ENCODE measurements around the gene PSMD11.

PSMD11 gene

DNA sequence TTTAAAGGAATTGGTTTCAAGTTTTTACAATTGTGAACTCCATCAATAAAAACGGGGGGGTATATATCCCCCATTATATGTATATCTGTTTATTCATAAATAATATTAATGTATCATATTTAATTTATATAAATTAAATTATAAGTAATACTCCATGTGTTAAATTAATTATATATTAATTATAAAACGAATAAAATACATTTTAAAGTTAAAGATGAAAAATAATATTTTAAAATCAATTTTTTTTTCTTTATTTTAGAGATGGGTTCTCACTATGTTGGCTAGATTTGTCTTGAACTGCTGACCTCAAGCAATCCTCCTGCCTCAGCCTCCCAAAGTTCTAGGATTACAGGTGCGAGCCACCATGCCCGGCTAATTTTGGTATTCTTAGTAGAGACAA, 17.4 kb upstream of the PSMD11 start:
- Histone ChIP-seq H3K4me3 (ENCODE audit: insufficient read depth, low read length, poor library complexity, severe bottlenecking) (no peak overlapping the region), H3K27me3 (ENCODE audit: low read length) (no peaks in the 10 kb centered on the region), H4K20me1 (ENCODE audit: low read depth, low read length) (no peaks in the 10 kb centered on the region), H3K9me3 (ENCODE audit: insufficient read depth, low read length) (peaks cover 10% of the 10 kb centered on the region; the same call in 1 of the 2 replicates), H3K9me2 (replicated peaks; ENCODE audit: insufficient read depth, low read length) (no peaks in the 10 kb centered on the region), H3K36me3 (ENCODE audit: low read length) (no peaks in the 10 kb centered on the region), H3K79me2 (ENCODE audit: insufficient read depth, low read length) (no peaks in the 10 kb centered on the region), H3K4me2 (ENCODE audit: low read depth, low read length, poor library complexity, severe bottlenecking) (no peak overlapping the region), H2AFZ (ENCODE audit: low read depth, low read length, severe bottlenecking) (no peak overlapping the region), H3F3A (ENCODE audit: insufficient read depth) (no peaks in the 10 kb centered on the region), H3K27ac (ENCODE audit: low read depth, low read length) (no peak overlapping the region), H3K9ac (ENCODE audit: low read length) (no peak overlapping the region)
- TF ChIP-seq, protein P1, sequence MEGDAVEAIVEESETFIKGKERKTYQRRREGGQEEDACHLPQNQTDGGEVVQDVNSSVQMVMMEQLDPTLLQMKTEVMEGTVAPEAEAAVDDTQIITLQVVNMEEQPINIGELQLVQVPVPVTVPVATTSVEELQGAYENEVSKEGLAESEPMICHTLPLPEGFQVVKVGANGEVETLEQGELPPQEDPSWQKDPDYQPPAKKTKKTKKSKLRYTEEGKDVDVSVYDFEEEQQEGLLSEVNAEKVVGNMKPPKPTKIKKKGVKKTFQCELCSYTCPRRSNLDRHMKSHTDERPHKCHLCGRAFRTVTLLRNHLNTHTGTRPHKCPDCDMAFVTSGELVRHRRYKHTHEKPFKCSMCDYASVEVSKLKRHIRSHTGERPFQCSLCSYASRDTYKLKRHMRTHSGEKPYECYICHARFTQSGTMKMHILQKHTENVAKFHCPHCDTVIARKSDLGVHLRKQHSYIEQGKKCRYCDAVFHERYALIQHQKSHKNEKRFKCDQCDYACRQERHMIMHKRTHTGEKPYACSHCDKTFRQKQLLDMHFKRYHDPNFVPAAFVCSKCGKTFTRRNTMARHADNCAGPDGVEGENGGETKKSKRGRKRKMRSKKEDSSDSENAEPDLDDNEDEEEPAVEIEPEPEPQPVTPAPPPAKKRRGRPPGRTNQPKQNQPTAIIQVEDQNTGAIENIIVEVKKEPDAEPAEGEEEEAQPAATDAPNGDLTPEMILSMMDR (IDR thresholded peaks at IDR 0.05; ENCODE audit: insufficient read depth, low read length, poor library complexity, severe bottlenecking), result no peak

DNA sequence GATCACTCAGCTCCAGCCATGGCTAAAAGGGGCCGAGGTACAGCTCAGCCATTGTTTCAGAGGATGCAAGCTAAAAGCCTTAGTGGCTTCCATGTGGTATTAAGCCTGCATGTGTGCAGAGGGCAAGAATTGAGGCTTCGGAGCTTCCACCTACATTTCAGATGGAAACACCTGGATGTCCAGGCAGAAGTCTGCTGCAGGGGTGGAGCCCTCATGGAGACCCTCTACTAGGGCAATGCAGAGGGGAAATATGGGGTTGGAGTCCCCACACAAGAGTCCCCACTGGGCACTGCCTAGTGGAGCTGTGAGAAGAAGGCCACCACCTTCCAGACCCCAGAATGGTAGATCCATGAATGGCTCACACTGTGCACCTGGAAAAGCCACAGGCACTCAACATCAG, 14.7 kb upstream of the PSMD11 start:
- Histone ChIP-seq H3K4me3 (ENCODE audit: insufficient read depth, low read length, poor library complexity, severe bottlenecking) (no peak overlapping the region), H4K20me1 (ENCODE audit: low read depth, low read length) (no peaks in the 10 kb centered on the region), H3K27ac (ENCODE audit: low read depth, low read length) (no peak overlapping the region), H3K36me3 (ENCODE audit: low read length) (no peaks in the 10 kb centered on the region), H2AFZ (ENCODE audit: low read depth, low read length, severe bottlenecking) (no peak overlapping the region), H3K79me2 (ENCODE audit: insufficient read depth, low read length) (no peaks in the 10 kb centered on the region), H3F3A (ENCODE audit: insufficient read depth) (no peaks in the 10 kb centered on the region), H3K9me3 (ENCODE audit: insufficient read depth, low read length) (peaks cover 10% of the 10 kb centered on the region; the same call in 1 of the 2 replicates), H3K9ac (ENCODE audit: low read length) (no peak overlapping the region), H3K4me2 (ENCODE audit: low read depth, low read length, poor library complexity, severe bottlenecking) (no peak overlapping the region), H3K27me3 (ENCODE audit: low read length) (no peaks in the 10 kb centered on the region), H3K9me2 (replicated peaks; ENCODE audit: insufficient read depth, low read length) (no peaks in the 10 kb centered on the region)
- TF ChIP-seq EZH2phosphoT487 (conservative IDR thresholded peaks at IDR 0.05; ENCODE audit: low read length), result no peak
- TF ChIP-seq, protein P1 (IDR thresholded peaks at IDR 0.05; ENCODE audit: insufficient read depth, low read length, poor library complexity, severe bottlenecking), result no peak

DNA sequence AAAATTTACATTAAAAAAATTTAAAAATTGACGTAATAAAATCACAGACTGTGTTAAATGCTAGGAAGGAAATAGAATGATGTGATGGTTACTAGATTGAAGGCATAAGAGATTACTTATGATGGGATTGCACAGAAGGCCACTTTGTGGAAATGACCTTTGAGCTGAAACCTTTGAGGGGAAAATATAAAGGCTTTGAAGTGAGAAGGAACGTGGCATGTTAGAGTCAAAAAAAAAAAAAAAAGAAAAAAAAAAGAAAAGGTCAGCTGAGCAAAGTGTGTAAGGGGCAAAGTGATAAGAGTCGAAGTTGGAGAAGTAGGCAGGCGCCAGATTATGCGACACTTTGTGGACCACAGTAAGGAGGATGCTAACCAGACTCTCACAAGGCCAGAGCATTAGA, 3.6 kb upstream of the PSMD11 start:
- no peak overlapping the region for H3K4me2 ChIP-seq (ENCODE audit: low read depth, low read length, poor library complexity, severe bottlenecking)
- TF ChIP-seq, protein P1 (IDR thresholded peaks at IDR 0.05; ENCODE audit: insufficient read depth, low read length, poor library complexity, severe bottlenecking), result no peak
- no peak for TF ChIP-seq EZH2phosphoT487 (conservative IDR thresholded peaks at IDR 0.05; ENCODE audit: low read length)

More for the DNA sequence above, 3.6 kb upstream of the PSMD11 start:
- Histone ChIP-seq H3K9ac (ENCODE audit: low read length) (no peak overlapping the region), H3K9me3 (ENCODE audit: insufficient read depth, low read length) (no peaks in the 10 kb centered on the region), H3K27me3 (ENCODE audit: low read length) (no peaks in the 10 kb centered on the region), H3K27ac (ENCODE audit: low read depth, low read length) (no peak overlapping the region), H3F3A (ENCODE audit: insufficient read depth) (no peaks in the 10 kb centered on the region), H3K36me3 (ENCODE audit: low read length) (no peaks in the 10 kb centered on the region), H2AFZ (ENCODE audit: low read depth, low read length, severe bottlenecking) (no peak overlapping the region), H3K9me2 (replicated peaks; ENCODE audit: insufficient read depth, low read length) (no peaks in the 10 kb centered on the region), H3K4me3 (ENCODE audit: insufficient read depth, low read length, poor library complexity, severe bottlenecking) (no peak overlapping the region), H3K79me2 (ENCODE audit: insufficient read depth, low read length) (peaks cover 14% of the 10 kb centered on the region), H4K20me1 (ENCODE audit: low read depth, low read length) (0 out of 2 replicates have a peak, but pooled peaks cover 1% of the 10 kb centered on the region)
